AG09309 (cell line): Measurements from ENCODE around the gene PREX1.

Source experiments
- DNase-seq: peaks from one replicate; pipeline ENCODE4 v3.0.0-alpha.2; 2010; ENCODE audit warnings: low read depth
- H3K4me3 ChIP-seq: 2 replicates; pipeline ENCODE4 v1.5.1; 2011; ENCODE audit warnings: mild to moderate bottlenecking, low read depth, low read length, moderate library complexity; ENCODE audit not compliant: control insufficient read depth
- CTCF ChIP-seq: IDR thresholded peaks from 2 replicates; pipeline ENCODE4 v1.5.1; 2011; ENCODE audit warnings: mild to moderate bottlenecking, low read depth, low read length, inconsistent platforms; ENCODE audit not compliant: insufficient read depth, control insufficient read depth; ENCODE audit errors: missing control alignments

Gene PREX1

GRCh38 chr20:48822178-48822577 lies 5.6 kb downstream of the PREX1 start:
- no peak overlapping the region for H3K4me3 ChIP-seq
- no peak for DNase-seq
- no peak for TF ChIP-seq CTCF

- no peak overlapping the region for H3K4me3 ChIP-seq
- no peak for TF ChIP-seq CTCF
- DNase-seq, result no peak
Measured at GRCh38 chr20:48821261-48821920, 6.4 kb downstream of the PREX1 start.

GRCh38 chr20:48820649-48820973 lies 7.2 kb downstream of the PREX1 start:
- H3K4me3 ChIP-seq, result no peak overlapping the region
- no peak for TF ChIP-seq CTCF
- DNase-seq, result no peak

DNA sequence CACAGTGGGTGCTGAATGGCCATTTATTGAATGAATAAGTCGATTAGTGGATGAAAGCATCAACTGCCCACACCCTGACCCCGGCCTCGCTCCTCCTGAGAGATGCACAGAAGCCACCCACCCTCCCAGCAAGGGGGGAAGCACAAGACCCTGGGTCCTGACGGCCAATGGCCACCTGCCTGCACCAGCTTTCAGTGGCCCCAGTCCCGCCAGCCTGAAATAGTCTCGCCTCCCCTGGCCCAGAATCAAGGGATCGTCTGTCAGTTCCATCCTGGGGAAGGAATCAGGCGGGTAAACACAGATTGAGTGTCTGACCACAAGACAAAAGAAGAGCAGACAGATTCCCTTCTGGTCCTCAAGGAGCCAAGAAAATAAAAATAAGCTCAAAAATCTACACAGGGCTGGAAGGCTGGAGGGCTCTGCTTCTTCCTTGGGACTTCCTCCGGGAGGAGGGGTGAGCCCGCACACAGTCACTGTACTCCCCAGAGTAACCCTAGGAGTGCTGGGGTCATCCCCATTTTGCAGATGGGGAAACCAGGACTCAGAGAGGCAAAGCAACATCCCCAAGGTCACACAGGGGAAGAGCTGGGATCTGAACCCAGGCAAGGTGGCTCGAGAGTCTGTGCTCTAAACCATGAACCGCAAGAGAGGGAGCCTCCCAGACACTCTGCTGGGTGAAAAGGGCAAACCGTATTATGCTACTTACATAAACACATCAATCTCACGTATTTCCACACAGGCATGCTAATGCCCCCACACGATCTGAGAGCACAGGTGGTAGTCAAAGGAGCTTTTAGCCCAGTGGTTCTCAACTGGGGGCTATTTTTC lies 7.8 kb downstream of the PREX1 start:
- no peak overlapping the region for H3K4me3 ChIP-seq
- no peak for TF ChIP-seq CTCF
- DNase-seq, result no peak

DNA sequence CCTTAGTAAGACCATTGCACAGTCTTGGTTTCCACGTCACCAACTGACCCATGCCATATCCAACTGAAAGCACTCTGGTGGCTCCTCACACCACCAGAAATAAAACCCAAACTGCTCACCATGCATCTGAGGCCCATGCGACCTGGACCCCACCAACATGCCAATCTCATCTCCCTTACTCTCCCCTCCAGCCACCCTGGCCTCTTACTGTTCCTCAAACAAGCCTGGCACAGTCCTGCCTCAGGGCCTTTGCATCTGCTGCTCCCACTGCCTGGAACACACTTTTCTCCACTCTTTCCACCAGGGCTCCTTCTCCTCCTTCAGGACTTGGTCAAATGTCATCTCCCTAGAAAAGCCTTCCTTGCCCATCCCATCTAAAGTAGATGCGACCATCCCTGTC lies 8.7 kb downstream of the PREX1 start:
- no peak for TF ChIP-seq CTCF
- no peak overlapping the region for H3K4me3 ChIP-seq
- DNase-seq, result no peak

GRCh38 chr20:48818481-48818987 lies 9.3 kb downstream of the PREX1 start:
- no peak for TF ChIP-seq CTCF
- no peak for DNase-seq
- H3K4me3 ChIP-seq, result no peak overlapping the region
